Epithelial cell of esophagus (primary cell): Measurements from ENCODE around the gene EPC2.

Source experiments
- DNase-seq: peaks from one replicate; pipeline ENCODE4 v3.0.0; 2010; ENCODE audit warnings: low read depth
- H3K4me3 ChIP-seq: 2 replicates; pipeline ENCODE4 v1.5.1; 2011; ENCODE audit warnings: mild to moderate bottlenecking, low read length, control low read depth
- TF ChIP-seq, protein P1 (sequence below): IDR thresholded peaks from 2 replicates; pipeline ENCODE4 v1.5.1; 2011; ENCODE audit warnings: low read depth, mild to moderate bottlenecking, low read length, control low read depth, inconsistent platforms; ENCODE audit not compliant: insufficient read depth; ENCODE audit errors: missing control alignments

EPC2 gene

DNA sequence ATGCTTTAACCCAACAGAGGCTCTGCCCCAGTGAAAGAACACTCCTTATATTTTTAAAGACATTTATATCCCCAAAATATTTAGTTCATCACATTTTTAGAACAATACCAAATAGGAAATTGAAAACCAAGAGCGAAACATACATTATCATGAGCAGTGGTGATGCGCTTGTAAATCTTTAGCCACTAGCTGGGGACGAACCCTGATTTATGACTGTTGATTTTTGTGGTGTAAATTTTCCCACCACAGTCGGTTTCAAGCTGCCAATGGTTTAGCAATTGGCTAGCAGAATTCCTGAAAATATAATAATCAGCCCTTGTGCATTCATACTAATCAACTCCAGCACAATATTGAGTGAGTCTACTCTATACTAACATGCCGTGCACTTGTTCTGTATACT is 27.3 kb upstream of the EPC2 start:
- DNase-seq = no peak
- H3K4me3 ChIP-seq = no peak overlapping the region
- TF ChIP-seq, protein P1, sequence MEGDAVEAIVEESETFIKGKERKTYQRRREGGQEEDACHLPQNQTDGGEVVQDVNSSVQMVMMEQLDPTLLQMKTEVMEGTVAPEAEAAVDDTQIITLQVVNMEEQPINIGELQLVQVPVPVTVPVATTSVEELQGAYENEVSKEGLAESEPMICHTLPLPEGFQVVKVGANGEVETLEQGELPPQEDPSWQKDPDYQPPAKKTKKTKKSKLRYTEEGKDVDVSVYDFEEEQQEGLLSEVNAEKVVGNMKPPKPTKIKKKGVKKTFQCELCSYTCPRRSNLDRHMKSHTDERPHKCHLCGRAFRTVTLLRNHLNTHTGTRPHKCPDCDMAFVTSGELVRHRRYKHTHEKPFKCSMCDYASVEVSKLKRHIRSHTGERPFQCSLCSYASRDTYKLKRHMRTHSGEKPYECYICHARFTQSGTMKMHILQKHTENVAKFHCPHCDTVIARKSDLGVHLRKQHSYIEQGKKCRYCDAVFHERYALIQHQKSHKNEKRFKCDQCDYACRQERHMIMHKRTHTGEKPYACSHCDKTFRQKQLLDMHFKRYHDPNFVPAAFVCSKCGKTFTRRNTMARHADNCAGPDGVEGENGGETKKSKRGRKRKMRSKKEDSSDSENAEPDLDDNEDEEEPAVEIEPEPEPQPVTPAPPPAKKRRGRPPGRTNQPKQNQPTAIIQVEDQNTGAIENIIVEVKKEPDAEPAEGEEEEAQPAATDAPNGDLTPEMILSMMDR = no peak

DNA sequence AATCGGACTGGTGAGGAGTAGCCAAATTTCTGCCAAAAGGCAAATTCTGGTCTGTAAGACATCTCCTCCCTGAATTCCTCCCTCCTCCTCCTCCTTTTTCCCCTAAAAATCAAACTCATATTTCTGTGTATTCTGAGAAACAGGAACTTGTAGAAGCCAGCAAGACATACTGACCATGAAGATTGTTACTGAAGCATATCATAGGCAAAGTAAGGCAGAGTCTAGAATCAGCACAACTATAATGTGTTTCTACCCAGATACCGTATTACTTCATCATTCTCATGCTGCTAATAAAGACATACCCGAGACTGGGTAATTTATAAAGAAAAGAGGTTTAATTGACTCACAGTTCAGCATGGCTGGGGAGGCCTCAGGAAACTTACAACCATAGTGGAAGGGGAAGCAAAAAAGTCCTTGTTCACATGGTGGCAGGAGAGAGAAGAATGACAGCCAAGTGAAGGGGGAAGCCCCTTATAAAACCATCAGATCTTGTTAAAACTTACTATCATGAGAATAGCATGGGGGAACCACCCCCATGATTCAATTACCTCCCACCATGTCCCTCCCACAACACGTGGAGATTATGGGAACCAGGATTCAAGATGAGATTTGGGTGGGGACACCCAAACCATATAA is 24.9 kb upstream of the EPC2 start:
- TF ChIP-seq, protein P1 = no peak
- no peak overlapping the region for H3K4me3 ChIP-seq
- no peak for DNase-seq

DNA sequence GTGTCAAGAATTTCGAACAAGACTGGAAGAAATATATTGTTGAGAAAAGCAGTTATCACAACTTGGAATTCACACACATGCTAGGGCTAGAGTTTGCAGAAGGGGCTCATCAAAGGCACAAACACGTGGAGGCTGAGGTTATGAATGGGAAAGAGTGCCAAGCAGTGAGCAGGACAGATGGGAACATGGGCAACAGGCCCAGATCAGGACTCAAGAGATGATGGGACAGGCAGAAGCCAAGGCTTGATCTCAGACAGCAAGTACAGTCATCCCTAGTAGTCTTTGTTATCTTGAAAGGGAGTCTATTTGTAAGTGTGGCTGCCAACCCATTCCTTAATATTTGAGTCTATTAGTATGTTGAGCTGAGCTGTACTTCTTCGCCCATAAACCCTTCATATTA is 22.2 kb upstream of the EPC2 start:
- no peak for DNase-seq
- H3K4me3 ChIP-seq = no peak overlapping the region
- TF ChIP-seq, protein P1 = no peak

DNA sequence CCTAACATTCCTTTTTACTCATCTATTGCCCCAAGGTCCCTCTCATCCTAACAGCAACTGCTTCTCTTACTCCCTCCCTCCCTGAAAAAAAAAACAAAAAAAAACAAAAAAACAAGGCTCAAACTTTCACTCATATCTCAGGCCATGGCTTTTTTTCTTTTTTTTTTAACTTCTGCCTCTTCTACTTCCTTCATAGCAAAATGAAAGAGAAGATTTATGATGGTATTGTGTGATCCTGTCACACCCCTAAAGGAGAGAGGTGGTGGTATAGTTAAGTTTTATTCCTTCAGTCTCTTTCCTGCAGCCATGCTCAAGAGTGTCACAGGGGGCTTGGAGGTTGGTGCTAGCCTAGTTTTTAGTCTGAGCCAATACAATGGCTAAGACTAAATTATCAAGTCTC is 21.5 kb upstream of the EPC2 start:
- DNase-seq = no peak
- TF ChIP-seq, protein P1 = no peak

DNA sequence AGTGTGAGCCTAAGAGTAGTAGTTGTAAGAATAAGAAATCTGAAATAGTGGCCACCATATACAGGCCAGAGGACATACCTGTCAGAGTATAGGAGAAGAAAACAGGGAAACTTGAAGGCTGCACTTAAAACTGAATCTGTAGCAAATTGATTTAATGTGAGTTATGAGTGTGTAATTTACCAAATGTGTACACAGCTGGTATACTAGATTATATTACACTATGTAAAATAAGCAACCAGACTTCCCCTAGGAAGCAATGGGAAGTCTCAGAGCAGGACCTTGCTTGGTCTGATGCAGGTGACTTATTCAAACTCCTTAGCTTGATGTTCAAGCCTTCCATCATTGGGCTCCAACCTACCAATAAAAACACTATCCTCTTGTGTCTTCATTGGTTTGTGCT is 17.3 kb upstream of the EPC2 start:
- H3K4me3 ChIP-seq = no peak overlapping the region
- TF ChIP-seq, protein P1 = no peak

More for the DNA sequence above, 21.5 kb upstream of the EPC2 start:
- no peak overlapping the region for H3K4me3 ChIP-seq

DNA sequence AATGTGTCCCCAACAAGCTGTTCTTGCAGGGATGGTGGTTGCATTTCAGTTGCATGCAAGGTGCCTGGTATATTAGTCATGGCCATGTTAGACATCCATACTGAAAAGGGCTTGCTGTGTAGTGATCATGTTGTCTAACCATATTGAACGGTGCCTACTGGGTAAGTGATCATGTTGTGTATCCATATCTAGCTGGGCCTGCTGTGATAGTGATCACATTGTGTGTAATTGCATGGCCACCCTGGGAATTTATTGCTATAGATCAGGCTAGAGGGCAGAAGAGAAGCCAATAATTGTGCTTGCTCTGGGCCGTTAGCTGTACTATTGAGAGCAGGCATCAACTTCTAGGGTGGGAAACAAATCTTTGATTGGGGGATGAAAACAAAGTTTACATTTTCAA is 9.8 kb upstream of the EPC2 start:
- H3K4me3 ChIP-seq = no peak overlapping the region
- TF ChIP-seq, protein P1 = no peak
- DNase-seq = no peak

More for the DNA sequence above, 17.3 kb upstream of the EPC2 start:
- DNase-seq = no peak

DNA sequence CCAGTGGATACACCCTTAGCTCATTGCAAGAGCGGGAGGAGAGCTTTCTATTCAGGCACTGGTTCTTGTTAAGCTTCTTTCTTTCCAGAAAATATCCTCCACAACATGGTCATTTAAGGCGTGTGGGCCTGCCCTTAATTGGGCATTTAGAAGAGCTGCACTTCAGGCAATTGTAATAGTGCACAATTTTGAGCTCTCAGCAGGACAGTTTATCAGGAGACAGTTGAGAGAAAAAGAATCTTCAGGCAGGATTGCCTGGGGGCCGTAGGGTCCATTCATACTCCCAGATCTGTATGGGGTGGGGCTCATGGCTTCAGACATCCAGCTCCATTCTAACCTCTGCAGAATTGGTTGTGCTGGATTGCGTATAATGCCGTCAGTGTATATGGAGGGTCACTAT is 6.0 kb upstream of the EPC2 start:
- TF ChIP-seq, protein P1 = no peak
- no peak overlapping the region for H3K4me3 ChIP-seq
- no peak for DNase-seq
